HG02885 (cell line): ENCODE results near the gene INPP4B.
"Not testable (repeated sequence)": the region's sequence is repeated elsewhere in the genome, so short reads cannot be mapped to it uniquely, and the experiment has no call there.

Source experiments
- ATAC-seq: cut with Tn5 transposase; IDR thresholded peaks from one replicate; pipeline ENCODE4 v1.9.1; 2021; ENCODE audit warnings: mild to moderate bottlenecking; ENCODE audit not compliant: unreplicated experiment, poor library complexity

INPP4B gene

DNA sequence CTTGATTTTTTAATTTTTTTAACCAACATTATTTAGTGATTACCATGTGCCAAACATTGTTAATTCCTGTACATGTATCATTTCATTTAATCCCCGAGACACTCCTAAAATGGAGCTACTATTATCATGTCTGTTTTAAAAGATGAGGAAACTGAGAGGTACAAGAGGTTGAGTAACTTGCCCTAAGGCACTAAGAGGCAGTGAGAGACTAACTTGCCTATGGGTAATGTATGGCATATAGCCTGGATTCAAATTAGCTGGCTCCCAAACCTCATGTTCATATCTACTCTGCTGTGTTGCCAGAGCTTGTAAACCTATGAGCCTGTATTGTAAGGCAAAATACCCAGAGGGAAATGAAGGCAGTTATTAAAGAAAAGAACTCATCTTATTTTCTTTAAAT lies 766.1 kb downstream of the INPP4B start:
- no peak for ATAC-seq

DNA sequence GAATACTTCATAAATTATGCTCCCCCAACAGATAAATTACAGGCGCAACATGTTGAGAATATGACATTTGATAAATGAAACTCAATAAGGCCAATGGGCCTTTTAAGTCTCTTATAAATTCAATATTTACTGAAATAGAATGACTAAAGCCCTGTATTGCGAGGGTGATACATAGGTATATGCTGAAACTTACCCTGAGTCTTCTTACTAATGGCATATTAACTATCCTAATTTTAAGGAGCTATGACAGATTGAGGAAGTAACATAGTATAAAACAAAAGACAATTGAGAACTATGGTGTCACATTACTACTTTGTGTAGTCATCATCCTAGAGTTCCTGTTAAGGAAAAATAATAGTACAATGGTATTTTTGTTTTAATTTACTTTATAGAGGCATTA lies 769.1 kb downstream of the INPP4B start:
- ATAC-seq, result no peak

DNA sequence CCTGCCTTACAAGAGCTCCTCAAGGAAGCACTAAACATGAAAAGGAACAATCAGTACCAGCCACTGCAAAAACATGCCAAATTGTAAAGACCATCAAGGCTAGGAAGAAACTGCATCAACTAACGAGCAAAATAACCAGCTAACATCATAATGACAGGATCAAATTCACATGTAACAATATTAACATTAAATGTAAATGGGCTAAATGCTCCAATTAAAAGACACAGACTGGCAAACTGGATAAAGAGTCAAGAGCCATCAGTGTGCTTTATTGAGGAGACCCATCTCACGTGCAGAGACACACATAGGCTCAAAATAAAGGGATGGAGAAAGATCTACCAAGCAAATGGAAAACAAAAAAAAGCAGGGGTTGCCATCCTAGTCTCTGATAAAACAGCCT lies 777.8 kb downstream of the INPP4B start:
- not testable (repeated sequence) for ATAC-seq

DNA sequence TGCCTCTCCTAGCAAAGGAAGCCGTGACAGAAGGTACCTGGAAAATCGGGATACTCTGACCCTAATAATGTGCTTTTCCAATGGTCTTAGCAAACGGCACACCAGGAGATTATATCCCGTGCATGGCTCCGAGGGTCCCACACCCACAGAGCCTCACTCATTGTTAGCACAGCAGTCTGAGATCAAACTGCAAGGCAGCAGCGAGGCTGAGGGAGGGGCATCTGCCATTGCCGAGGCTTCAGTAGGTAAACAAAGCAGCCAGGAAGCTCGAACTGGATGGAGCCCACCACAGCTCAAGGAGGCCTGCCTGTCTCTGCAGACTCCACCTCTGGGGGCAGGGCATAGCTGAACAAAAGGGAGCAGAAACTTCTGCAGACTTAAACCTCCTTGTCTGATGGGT lies 779.5 kb downstream of the INPP4B start:
- not testable (repeated sequence) for ATAC-seq

DNA sequence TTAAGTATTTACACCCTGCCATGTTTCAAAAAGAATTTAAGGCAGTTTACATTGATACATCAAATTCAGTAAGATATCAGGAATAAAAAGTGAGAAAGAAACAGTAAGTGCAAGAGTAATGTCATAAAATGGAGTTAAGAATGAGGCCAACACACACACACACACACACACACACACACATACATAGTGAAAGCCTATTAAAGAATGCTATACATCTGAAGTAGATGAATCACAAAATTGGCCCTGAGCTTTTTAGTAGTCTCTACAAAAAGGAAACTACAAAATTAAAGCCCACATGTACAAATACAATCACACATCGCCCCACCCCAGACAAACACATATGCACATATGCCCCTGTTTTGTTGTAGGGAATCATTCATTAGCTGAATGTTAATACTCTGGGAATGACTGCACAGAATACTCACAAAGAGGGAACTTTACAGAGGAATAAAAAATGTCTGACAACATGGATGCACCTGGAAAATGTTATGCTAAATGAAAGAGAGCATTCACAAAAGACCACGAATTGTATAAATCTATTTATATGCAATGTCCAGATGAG lies 780.9 kb downstream of the INPP4B start:
- no peak for ATAC-seq

DNA sequence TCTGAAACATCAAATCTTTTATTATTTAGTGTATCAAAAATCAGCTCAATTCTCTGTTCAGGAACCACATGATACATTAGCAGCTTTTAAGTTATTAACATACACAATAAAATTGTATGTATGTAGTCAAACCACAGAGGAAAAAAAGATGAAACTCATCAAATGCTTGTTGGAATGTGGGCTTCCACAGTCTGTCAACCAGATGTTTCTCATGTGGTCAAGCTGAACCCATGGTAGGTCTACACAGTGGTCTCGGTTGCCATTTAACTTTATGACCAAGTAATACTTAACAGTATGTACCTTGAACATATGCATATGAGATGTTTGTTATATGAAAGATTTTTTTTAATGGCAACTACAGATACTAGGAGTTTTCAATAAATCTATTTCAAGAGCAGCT lies 781.9 kb downstream of the INPP4B start:
- no peak for ATAC-seq

DNA sequence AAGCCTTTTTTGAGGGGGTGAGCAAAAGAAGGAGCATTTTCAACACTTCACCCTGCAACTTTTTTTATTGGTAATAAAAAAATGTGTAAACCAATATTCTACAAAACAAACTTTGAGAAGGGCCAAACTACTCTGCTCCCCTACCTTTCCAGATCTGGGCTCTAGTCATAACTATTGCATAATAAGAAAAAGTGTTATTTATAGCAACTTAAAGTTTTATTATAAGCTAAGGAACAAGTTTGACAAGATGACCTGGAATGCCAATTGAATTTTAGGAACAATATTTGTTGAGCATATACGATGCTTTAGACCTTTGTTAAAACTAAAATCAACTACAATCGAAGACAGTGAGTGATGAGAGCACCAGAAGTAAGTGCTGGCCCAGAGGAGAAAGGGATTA lies 800.1 kb downstream of the INPP4B start:
- ATAC-seq, result no peak

DNA sequence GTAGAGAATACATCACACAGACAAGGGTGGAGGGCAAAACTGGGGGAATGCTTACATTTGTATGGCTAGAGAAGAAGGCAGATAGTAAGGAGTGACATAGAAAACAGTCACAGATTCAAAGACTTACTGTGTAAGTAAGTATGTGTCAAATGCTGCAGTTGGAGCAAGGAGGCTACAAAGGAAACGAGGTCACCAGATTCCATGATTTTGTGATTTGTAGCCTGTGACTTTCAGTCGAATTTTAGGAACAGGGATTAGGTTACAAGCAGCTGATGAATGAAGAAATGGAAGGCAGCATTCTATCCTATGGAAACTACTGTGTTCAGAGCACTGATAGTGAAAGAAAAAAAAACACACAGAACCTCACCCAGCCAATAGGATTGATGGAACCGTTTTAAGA lies 801.8 kb downstream of the INPP4B start:
- ATAC-seq, result no peak

DNA sequence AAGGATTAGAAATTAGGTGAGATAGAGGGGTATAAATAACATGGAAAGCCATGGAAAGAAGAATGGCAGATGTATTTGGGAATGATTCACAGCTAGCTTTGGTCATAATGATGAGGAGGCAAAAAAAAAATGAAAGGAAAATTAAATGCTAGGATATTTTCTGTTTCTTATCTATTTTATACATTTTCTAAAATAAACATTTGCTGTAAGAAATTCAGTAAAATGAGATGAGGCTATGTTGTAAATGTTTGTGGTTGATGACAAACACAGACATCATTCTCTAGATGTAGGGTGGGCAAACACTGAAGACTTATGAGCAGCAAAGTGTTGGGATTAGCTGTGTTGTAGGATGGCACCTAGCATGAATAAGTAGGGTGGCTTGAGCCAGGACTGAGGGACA lies 802.6 kb downstream of the INPP4B start:
- no peak for ATAC-seq

DNA sequence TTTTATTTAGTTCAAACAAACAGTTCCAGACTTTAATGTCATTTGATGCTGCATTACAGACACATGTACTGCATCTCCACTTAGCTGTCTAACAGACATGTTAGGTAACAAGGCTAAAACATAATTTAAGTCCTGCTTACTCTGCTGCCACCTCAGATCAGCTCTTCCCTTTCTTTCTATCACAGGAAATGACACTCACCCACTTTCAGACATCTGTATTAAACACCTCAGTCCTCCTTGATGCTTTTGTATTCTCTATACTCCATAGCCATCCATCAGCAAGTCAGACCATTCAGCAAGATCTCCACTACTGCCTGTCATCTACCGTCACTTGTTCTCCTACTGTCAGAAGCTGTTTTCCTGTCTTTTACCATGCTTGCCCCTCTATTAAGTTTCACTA lies 804.3 kb downstream of the INPP4B start:
- ATAC-seq, result no peak

DNA sequence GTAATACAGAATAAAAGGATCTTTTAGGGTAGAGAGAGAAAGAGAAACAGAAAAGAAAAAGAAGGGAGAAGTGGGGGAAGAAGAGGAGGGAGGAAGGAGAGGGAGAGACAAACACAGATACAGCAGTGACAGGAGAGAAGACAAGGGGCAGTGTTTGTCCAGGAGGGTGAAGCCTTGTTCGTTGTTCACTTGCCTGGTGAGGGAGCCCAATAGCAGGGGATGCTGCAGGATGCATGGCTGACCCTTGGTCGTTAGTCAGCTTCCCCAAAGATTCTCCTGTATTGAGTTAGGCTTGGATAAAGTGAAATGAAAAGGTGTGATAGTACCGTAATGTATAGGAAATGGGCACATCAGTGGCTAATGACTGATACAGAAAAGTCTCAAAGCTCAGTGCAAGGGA lies 806.1 kb downstream of the INPP4B start:
- no peak for ATAC-seq

DNA sequence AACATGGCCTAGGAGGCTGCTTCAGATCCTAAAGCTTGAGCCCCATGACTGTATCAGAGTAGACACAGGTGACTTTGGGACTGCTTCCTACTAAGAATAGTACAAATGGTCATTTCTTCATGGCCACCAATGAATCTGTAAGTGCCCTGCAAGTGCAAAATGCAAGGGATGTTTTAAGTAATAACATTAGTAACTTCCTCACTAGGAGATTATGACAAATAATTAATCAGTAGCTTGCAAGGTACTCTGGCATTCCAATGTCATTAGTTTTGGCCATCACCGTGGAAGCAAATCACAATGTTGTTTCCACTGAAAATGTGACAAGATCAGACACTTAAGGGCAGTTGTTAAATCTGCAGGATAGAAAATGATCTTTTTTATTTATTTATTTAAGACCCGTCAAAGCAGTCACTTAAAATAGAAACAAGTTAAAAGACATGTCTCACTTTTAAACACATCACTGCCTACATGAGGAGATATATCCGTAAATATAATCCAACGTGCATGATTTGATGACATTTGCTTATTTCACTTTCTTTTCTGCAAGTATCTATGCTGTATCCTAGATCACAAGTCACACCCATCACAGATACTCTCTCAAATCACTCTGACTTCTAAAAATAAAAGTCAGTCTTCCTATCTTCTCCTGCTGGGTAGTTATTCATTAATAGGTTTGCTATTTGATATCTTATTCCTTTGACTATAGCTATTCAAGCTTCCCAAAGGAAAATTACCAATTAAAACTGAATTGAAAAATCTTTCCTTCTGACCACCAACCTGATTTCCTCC lies 809.1 kb downstream of the INPP4B start:
- ATAC-seq, result no peak

DNA sequence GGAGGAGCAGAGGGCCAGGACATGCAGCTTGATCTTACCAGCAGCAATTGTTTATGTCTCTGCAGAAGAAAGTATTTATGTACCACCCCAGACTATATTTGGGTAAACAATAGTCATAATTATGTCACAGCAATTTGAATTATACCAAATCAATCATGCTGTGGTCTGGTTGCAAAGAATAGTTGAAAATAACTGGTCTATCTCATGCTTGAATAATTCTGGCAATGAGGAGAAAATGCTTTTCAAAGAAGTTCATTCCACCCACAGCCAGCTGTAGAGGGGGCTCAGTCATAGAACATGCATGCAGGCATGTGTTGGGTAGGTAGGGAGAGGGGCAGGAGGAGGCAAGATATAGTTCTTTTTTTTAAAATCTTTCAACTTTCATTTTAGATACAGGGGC lies 810.5 kb downstream of the INPP4B start:
- no peak for ATAC-seq

DNA sequence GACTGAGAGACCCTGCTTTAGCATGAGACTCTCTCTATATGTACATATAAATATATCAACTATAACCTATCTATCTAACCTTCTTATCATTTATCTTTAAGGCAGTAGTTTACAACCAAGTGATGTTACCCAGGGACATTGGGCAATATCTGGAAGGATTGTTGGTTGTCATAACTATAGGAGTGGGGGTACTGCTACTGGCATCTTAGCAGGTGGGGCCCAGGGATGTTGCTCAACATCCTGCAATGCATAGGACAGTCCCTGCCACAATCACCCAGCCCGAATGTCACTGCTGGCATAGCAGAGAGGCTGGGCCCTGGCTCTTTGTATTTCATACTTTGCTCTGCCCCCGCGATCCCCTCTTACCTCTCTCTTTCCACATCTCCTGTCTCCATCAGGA lies 812.0 kb downstream of the INPP4B start:
- ATAC-seq, result no peak

DNA sequence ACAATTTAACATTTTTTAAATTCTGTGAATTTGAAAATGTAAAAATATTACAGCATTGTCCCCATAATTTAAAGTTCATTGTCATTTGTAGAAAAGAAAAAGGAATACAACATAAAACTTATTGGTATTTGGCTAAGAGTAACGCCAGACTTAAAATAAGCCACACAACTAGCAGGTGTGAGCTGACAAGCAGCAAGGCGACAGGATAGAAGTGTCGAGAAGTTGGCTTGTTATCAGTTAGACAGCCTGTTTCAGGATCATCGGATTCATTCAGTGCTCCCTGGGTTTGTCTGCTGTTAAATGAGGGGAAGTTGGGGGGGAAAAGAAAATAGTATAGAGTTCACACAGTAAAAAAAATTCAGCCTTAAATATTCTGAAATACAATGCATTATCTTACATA lies 816.1 kb downstream of the INPP4B start:
- ATAC-seq, result no peak

DNA sequence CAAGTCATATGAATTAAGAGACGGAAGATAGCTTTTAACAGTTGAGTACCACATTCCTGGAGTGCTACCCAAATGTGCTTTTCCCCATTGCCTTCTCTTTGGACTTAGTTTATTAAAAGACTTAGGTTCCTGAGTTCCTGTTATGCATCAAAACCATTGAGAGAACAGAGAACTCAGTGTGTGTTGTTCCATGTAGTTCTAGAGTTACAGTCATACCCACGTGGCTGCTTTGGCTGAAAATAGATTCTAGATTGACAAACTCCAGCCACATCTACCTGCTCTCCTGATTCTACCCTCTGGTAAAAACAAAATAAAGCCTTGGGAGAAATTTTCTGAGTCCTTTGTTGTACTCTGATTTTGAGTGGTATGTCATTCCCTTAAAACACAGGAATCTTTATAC lies 824.3 kb downstream of the INPP4B start:
- no peak for ATAC-seq

DNA sequence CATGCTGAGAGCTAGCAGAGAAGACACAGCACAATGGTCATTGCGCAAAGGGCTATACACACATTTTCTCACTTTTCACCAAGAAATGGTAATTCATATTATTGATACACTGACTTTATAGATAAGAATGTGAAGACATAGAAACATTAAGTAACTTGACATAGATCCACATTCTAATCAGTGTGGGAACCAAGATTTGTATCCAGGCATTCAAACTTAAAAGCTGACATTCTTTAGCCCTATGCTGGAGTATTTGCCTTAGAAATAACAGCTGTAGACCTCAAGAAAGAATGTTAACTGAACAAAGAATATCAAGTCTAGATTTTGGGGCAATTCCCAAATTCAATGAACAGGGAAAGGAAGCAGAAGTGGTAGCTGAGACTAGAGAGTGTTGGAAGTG lies 824.9 kb downstream of the INPP4B start:
- ATAC-seq, result no peak

DNA sequence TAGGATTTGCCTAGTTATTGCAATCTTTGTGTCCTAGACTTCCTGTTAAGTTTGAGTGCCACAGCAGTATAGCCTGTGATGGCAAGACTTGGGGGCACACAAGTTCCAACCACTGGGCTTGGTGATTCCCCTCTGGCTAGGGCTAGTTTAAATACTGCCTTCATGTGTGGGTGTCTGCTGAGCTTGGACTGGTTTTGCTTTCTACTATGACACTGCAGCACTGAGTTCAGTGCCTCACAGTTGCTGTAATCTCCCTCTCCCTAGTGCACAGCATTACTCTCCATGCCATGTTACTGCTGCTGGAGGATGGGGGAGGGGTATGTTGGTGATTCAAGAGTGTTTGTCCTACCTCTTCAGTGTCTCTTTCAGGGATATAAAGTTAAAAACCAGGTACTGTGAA lies 830.1 kb downstream of the INPP4B start:
- ATAC-seq, result peak; percentile 76

DNA sequence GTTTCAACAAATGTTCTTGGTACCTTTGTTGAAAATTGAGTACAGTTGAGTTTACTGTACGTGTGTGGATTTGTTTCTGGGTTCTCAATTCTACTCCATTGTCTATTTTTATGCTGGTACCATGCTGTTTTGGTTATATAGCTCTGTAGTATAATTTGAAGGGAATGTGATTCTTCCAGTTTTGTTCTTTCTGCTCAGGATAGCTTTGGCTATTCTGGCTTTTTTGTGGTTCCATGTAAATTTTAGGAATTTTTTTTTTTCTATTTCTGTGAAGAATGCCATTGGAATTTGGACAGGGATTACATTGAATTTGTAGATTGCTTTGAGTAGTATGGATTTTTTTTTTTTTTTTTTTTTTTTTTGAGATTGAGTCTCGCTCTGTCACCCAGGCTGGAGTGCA lies 836.4 kb downstream of the INPP4B start:
- no peak for ATAC-seq

DNA sequence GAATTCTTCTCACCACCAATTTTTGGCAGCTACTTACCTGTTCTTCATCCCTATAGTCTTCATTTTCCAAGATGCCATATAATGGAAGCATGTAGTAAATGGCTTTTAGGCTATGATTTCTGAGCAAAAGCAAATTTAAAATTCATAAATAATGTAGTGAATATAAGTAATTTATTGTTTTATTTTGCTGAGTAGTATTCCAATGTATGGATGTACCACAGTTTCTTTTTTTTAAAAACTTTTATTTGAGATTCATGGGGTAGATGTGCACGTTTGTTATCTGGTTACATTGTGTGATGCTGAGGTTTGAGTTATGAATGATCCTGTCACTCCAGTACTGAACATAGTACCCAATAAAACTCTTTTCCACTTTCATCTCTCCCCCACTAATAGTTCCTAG lies 840.6 kb downstream of the INPP4B start:
- no peak for ATAC-seq

DNA sequence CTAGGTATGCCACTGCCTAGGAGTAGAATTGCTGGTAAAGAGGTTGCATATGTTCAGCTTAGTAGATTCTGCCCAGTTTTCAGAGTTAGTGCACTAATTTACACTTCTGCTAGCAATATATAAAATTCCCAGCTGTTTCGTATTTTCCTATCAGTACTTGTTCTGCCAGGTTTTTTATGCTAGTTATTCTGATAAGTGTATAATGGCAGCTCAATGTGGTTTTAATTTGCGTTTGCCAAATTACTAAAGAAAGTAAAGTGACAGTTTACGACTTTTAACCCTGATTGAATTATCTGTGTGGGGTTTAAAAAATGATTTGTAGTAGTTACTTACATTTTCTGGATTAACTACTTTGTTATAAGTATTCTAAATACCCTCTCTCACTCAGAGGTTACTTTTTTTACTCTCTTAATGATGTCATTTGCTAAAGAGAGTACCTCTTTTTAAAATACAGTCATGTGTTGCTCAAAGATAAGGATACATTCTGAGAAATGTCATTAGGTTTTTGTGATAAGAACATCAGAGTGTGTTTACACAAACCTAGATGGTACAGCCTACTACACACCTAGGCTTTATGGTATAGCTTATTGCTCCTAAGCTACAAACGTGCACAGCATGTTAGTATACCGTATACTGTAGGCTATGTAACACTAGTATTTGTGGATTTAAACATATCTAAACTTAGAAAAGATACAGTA lies 846.5 kb downstream of the INPP4B start:
- ATAC-seq, result no peak

DNA sequence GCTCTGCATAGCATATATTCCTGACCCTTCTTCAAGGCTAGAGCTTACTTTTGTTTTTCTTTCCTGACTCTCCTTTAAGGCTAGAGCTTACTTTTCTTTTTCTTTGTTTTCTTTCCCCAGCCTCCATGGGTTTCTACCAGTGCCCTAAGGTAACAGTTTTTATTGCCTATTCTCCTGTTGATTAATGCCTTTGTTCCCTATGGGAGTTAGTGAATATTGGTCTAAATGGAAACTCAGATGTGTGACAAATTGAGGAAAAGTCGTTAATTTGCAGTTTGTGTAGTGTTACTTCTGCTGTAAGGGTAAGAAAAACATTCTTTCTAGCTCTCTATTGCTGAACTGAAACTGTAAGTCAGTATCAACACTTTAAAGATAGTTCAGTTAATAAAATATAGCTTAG lies 851.0 kb downstream of the INPP4B start:
- no peak for ATAC-seq
